ENCODE measurements around the gene CRIP3.
"Not testable (repeated sequence)": the region's sequence is repeated elsewhere in the genome, so short reads cannot be mapped to it uniquely, and the experiment has no call there.

CRIP3 gene

GRCh38 chr6:43304882-43305281 is 3.7 kb downstream of the CRIP3 start:
- no peak for DNase-seq

GRCh38 chr6:43304361-43304760 is 4.3 kb downstream of the CRIP3 start:
- DNase-seq: no peak

- no peak for DNase-seq
Measured at GRCh38 chr6:43303751-43304331, 4.8 kb downstream of the CRIP3 start.

- not testable (repeated sequence) for DNase-seq
Measured at GRCh38 chr6:43303006-43303405, 5.6 kb downstream of the CRIP3 start.

GRCh38 chr6:43302126-43302525 is 6.5 kb downstream of the CRIP3 start:
- no peak for DNase-seq

GRCh38 chr6:43301081-43301870 is 7.3 kb downstream of the CRIP3 start:
- no peak for DNase-seq

GRCh38 chr6:43299338-43300293 is 9.0 kb downstream of the CRIP3 start:
- no peak for DNase-seq

- DNase-seq: no peak
Measured at GRCh38 chr6:43298565-43299337, 9.9 kb downstream of the CRIP3 start.

- DNase-seq: no peak
Measured at GRCh38 chr6:43297644-43298564, 10.7 kb downstream of the CRIP3 start, which contains the start of gene SLC22A7. Gene SLC22A7, plus strand, starts transcription at chr6:43298260. Its CDS starts 99 bp downstream, at chr6:43298359.

- no peak for DNase-seq
Measured at GRCh38 chr6:43296780-43297497, 11.7 kb downstream of the CRIP3 start.

- no peak for DNase-seq
Measured at GRCh38 chr6:43295456-43295855, 13.2 kb downstream of the CRIP3 start.

GRCh38 chr6:43294536-43294935 is 14.1 kb downstream of the CRIP3 start:
- DNase-seq: no peak

GRCh38 chr6:43293698-43294097 is 14.9 kb downstream of the CRIP3 start:
- no peak for DNase-seq

GRCh38 chr6:43292763-43293318 is 15.8 kb downstream of the CRIP3 start:
- DNase-seq: no peak

- no peak for DNase-seq
Measured at GRCh38 chr6:43292341-43292740, 16.3 kb downstream of the CRIP3 start.

GRCh38 chr6:43291708-43292107 is 16.9 kb downstream of the CRIP3 start:
- DNase-seq: no peak

- DNase-seq: no peak
Measured at GRCh38 chr6:43290905-43291355, 17.7 kb downstream of the CRIP3 start.

GRCh38 chr6:43290339-43290904 is 18.2 kb downstream of the CRIP3 start:
- DNase-seq: no peak

- no peak for DNase-seq
Measured at GRCh38 chr6:43287717-43288679, 20.6 kb downstream of the CRIP3 start.

Measured in COR-L47 (cell line).